ENCODE data around the gene GH2.
"Not testable (repeated sequence)": the region's sequence is repeated elsewhere in the genome, so short reads cannot be mapped to it uniquely, and the experiment has no call there.

The GH2 gene

DNA sequence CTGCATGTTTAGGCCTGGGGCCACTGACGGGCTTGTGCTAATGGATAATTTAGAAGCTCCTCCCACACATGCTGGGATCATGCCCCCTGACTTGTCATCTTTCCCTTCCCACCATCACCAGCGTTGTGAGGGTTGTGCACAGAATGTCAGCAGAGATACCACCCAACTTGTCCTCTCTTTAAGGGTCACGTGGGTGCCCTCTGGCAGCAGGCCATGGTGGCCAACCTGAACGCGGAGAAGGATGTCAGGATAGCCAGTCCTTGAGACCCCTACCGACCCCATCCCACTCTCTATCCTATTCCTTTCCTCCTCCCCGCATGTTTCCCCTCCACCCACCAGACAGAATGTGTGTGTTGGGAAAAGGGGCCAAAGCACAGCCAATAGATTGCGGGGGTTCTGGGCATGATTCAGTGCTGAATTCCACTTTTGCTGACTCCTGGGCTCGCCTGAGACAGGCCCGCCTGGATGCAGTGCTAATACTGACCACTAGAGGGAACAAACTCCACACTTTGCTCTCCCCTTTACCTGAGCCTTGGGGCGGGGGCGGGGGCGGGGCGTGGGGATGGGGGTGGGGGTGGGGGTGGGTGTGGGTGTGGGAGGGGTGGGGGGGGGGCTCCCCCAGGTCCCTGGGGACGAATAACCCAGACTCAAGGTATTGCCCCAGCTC is at the start of gene GH2:
TSS of gene GH2 (minus strand) at position 10 of the 667 bp plus-strand sequence. CDS start 143 bp downstream, outside the sequence.
- DNase-seq, result peak; percentile 49

DNA sequence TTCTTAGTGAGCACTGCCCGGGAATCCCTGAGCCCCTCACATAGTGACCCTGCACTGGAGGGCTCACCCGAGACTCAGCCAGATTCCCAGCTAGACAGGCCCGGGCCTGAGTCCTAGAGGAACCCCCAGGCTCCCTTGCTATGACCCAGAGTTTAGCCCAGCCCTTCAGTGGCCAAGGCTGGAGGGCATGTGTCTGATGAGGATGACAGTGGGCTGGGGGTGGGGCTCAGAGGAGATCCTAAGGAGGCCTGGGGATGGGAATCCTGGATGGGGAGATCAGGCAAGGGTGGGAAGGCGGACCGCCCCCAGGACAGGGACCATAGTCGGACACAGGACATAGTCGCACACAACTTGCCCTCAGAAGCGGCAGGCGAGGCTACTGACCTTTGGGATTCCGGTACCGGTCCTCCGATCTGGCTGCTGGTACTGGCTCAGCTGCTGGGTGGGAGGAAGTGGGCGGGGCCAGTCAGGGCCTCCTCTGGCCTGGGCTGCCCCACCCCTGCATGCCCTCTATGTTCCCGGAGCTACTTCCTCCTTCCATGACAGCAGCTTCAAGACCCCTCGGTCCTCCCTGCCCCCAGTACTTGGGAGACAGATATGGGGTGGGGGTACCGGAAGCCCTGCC is 49.3 kb upstream of the GH2 start:
- DNase-seq, result peak; percentile 55

DNA sequence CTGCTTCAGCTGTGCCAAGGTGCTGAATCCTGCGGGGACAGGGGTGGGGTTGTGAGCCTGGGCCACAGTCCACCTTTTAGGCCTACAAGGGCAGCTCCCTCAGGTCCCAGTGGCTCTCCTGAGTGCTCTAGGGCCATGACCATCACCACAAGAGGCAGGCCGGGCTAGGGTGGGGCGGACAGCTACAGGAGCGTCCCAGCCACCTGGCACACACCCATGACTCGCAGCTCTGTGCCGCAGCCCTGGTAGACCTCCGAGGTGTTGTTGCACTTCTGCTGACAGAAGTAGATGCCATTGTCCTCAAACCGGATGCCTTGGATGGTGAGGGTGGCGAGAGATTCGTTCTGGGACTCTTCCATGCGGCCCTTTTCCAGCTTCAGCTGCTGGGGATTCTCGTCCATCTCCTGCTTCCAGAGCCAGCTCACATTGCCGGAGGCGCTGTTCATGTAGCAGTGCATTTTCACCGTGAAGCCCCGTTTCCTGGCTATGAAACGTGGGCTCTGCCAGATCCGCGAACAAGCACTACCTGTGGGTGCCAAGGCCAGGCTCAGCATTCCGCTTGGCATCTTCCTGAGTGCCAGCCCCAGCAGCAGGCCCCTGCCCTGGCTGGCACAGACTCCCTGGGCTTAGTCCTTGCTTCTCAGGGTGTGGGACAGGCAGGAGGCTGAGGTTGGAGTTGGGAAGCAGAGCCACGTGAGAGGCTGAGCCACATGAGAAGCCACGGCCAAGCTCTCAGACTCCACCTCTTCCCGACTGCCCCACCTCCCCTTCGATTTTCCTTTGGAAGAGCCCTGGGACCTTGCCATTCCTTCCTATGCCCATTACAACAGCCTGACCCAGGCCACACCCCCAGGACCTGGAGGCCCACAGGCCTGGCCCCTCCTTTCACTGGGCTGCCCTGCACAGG is 48.4 kb upstream of the GH2 start:
- no peak for DNase-seq

DNA sequence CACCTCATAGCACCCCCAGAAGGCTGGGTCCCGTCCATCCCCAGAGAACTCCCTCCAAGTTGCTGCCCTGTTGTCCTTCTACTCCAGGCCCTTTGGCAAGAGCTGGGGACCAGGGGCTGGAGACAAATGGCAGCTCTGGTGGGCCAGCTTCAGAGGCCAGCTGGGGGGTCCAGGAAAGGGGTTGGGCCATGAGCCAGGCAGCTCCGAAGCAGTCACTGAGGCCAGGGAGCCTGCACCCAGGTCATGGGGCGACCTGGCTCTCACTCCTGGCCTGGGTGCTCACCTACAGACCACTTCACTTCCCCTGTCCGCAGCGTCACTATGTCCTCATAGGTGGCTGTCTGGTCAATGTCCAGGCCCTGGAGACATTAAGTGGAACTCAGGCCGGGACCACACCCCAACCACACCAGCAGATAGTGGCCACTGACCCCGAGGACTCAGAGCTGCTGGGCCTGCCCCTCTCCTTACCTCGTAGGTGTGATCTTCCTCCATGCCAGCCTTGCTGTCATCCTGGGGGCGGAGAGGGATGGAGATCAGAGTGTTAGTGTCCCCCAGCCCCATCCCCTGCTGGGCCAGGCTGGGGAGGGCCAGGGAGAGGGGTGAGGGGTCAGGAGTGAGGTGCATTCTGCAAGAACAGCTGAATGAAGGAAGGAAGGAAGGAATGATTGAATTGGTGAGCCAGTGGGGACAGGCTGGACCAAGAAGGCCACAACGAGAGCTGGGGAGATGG is 47.4 kb upstream of the GH2 start:
- DNase-seq, result no peak

DNA sequence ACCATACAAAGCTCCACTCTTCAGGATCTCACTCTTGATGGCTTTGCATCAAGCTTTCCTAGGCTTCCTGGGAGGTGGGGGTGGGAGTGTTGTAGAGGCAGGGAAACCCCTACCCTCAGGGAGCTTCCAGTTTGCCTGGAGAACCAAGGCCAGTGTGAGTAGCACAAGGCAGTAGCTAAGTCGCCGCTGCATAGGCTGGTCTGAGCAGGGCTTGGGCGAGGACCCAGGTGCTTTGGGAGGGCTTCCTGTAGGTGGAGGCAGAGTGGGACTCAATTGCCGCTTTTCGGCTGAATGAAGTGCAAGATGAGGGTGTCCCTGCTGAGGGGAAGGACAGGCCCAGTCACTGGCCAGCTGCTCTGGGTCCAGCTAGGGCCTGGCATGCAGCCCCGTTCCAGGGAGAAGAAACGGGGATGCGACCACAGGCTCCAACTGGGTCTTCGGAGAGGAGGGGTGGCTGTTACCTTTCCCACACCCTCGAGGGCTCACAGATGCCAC is 46.5 kb upstream of the GH2 start:
- no peak for DNase-seq

DNA sequence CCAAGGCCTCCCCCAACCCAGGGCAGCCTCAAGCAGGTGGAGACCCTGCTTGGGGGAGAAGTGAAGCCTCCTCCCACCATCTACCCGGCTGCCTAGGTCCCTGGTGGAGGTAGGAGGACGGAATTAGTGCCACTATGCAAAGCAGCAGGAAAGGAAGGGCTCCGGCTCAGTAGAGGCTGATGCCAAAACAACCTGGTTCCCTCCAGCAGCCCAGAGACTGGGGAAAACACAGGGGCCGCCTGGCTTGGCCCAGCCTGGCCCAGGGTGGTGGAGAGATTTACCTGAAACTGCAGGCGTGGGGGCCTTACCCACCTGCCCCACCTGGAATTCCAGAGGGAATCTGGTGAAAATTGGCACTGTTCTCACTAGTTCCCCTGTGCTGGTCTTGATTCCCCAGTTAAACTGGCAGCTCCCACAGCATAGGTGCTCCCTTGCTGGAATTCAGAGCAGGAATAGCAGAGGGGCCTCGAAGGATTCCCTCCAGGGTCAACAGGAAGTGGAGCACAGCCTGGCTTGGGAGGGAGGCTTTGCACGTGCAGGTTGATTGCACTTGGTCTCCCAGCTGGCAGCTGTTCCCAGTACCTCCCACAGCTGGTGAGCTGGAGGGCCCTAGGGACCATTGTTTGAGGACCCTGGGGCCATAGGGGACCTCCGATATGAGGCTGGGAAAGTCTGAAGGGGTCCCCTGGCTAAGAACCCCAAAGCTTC is 45.9 kb upstream of the GH2 start:
- DNase-seq, result no peak

DNA sequence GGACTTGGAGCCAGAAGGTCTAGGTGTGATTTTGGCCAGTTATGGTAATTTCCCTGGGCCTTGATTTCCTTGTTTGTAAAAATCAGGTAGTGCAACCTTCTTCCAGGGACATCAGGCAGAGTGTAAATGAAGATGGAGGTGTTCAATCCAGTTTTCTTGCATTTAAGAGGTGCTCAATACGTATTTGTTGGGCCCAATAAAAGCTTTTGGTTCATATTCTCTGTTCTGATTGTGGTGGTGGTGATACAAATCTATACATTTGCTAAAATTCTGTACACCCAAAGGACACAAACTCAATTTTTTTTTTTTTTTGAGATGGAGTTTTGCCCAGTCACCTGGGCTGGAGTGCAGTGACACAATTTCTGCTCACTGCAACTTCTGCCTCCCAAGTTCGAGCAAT is 44.4 kb upstream of the GH2 start:
- DNase-seq, result no peak

DNA sequence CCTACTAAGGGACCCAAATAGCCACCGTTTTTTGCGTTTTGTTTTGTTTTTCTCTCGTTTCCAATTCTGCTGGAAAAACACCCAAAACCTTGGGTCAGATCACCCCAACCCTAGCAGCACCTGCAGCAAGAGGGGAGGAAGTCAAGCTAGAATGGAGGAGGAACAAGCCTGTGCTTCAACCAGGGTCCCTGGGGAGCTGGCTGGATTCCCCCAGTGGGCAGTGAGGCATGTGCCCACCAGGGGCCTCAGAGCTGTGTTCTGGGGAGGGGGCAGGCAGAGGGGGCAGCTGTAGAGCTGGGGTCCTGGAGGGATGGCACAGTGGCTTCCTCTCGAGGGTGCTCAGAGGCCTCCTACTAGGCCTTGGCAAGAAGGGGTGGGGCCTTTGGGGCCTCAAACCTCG is 43.9 kb upstream of the GH2 start:
- no peak for DNase-seq

DNA sequence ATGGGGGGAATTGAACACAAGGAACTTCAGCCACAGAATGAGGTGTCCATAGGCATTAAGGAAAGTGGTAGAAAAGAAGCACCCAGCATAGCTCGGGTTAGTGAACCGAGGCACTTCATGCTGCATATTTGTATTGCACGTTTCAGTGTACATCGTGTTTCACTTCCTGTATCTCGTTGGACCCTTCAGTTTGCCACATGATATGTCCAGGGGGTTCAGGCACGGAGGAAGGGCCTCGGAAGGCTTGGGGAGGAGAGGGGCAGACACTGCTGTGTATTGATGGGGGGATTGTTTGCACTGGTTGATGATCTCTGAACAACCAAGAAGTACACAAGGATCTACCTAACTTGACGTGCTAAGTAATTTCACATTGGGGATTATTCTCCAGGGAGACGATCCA is 40.7 kb upstream of the GH2 start:
- DNase-seq, result not testable (repeated sequence)

DNA sequence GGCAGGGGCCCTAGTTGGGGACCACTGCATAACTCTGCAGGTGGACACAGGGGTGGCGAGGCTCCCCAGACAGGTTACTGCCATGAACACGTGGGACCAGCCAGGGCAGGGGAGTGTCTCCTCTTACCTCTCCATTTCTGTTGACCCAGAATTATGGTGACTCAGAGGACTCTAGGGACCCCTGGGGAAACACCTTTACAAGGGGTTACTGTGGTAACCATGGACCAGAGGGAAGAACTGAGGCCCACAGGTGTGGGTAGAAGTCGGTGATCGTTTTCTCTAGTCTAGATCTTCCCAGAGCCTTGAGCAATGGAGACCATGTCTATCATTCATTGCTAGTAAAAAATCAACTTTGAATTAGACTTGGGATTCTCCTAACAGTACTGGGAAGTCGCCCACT is 39.0 kb upstream of the GH2 start:
- DNase-seq, result not testable (repeated sequence)

DNA sequence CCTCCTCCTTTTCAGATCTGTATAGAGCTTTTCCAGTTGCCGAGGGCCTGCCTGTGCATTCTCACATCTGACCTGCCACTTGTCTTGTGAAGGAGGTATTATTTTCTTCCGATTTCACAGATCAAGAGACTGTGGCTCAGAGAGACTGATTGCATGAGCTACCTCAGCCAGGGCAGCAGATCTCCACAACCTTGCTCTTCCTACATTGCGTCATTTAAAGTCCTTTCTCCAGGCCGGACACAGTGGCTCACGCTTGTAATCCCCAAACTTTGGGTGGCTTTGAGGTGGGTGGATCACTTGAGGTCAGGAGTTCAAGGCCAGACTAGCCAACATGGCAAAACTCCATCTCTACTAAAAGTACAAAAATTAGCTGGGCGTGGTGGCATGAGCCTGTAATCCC is 38.3 kb upstream of the GH2 start:
- not testable (repeated sequence) for DNase-seq

DNA sequence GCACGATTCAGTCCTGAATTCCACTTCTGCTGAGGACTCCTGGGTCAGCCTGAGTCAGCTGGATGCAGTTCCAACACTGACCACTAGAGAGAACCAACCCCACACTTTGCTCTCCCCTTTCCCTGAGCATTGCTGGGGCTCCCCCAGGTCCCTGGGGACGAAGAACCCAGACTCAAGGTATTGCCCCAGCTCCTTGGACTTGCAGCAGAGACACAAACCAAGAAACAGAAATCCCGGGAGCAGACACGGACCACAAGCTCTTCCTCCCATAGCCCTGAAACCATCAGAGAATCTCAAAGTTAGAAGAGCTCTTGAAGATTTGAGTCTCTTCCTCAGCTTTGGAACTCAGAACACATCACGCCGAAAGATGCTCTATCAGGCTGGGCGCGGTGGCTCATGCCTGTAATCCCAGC is 37.6 kb upstream of the GH2 start:
- DNase-seq, result peak; percentile 62

DNA sequence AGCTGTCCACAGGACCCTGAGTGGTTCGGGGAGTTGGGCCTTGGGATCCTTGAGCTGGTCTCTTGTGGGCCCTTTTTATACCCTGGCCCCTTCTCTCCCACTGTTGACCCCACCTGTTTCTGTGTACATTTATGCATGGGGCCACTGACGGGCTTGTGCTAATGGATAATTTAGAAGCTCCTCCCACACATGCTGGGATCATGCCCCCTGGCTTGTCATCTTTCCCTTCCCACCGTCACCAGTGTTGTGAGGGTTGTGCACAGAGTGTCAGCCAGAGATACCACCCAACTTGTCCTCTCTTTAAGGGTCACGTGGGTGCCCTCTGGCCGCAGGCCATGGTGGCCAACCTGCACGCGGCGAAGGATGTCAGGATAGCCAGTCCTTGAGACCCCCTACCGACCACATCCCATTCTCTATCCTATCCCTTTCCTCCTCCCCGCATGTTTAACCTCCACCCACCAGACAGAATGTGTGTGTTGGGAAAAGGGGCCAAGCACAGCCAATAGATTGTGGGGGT is 37.1 kb upstream of the GH2 start, which contains the start of gene GH1:
TSS of gene GH1 (minus strand) at position 51 of the 517 bp plus-strand sequence. CDS start 63 bp downstream, outside the sequence.
- DNase-seq, result not testable (repeated sequence)

DNA sequence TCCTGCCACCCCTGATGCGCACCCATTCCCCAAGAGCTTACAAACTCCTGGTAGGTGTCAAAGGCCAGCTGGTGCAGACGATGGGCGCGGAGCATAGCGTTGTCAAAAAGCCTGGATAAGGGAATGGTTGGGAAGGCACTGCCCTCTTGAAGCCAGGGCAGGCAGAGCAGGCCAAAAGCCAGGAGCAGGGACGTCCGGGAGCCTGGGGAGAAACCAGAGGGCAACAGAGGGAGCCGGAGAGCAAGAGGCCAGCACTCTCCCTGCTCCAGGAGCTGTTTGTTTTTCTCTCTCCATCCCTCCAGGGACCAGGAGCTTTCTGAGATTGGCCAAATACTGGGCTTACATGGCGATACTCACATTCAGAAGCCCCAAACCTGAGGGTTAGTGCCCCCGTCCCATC is 36.6 kb upstream of the GH2 start:
- no peak for DNase-seq

DNA sequence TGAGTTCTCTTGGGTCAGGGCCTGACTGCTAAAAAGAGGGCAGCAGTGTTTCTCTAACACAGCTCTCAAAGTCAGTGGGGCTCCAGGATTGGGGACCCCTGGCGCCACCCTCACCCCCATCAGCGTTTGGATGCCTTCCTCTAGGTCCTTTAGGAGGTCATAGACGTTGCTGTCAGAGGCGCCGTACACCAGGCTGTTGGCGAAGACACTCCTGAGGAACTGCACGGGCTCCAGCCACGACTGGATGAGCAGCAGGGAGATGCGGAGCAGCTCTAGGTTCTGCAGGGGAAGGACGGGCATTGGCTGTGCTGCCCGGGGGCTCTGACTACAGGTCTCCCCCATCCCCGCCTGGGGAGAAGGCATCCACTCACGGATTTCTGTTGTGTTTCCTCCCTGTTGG is 35.9 kb upstream of the GH2 start:
- no peak for DNase-seq

DNA sequence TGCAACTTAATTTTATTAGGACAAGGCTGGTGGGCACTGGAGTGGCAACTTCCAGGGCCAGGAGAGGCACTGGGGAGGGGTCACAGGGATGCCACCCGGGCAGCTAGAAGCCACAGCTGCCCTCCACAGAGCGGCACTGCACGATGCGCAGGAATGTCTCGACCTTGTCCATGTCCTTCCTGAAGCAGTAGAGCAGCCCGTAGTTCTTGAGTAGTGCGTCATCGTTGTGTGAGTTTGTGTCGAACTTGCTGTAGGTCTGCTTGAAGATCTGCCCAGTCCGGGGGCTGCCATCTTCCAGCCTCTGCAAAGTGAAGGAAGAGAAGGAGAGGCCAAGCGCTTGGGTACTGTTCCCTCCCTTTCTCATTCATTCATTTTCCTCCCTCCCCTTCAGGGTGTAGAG is 35.5 kb upstream of the GH2 start:
- DNase-seq, result not testable (repeated sequence)

DNA sequence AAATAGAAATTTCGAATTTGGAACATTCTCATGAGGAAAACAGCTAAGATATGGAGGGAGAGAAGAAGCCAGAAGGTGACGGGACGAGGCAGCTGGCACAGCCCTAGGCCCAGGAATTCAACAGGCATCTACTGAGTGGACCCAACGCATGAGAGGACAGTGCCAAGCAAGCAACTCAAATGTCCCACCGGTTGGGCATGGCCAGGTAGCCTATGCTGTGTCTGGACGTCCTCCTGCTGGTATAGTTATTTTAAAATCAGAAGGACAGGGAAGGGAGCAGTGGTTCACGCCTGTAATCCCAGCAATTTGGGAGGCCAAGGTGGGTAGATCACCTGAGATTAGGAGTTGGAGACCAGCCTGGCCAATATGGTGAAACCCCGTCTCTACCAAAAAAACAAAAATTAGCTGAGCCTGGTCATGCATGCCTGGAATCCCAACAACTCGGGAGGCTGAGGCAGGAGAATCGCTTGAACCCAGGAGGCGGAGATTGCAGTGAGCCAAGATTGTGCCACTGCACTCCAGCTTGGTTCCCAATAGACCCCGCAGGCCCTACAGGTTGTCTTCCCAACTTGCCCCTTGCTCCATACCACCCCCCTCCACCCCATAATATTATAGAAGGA is 34.9 kb upstream of the GH2 start:
- no peak for DNase-seq

DNA sequence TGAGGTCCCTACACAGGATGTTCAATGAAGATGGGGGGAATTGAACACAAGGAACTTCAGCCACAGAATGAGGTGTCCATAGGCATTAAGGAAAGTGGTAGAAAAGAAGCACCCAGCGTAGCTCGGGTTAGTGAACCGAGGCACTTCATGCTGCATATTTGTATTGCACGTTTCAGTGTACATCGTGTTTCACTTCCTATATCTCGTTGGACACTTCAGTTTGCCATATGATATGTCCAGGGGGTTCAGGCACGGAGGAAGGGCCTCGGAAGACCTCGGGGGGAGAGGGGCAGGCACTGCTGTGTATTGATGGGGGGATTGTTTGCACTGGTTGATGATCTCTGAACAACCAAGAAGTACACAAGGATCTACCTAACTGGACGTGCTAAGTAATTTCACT is 34.0 kb upstream of the GH2 start:
- DNase-seq, result not testable (repeated sequence)

DNA sequence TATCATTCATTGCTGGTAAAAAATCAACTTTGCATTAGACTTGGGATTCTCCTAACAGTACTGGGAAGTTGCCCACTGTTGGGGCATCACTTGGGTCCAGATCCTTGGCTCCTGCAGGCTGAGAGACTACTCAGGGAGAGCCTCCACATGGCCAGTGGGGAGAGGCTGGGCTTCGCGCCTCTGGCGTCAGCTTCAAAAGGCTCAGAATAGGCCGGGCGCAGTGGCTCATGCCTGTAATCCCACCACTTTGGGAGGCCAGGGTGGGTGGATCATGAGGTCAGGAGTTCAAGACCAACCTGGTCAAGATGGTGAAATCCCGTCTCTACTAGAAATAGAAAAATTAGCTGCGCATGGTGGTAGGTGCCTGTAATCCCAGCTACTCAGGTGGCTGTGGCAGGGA is 32.7 kb upstream of the GH2 start:
- no peak for DNase-seq

DNA sequence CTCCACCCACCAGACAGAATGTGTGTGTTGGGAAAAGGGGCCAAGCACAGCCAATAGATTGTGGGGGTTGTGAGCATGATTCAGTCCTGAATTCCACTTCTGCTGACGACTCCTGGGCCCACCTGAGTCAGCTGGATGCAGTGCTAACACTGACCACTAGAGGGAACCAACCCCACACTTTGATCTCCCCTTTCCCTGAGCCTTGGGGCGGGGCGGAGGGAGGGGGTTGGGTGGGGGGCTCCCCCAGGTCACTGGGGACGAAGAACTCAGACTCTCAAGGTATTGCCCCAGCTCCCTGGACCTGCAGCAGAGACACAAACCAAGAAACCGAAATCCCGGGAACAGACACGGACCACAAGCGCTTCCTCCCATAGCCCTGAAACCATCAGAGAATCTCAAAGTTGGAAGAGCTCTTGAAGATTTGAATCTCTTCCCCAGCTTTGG is 29.9 kb upstream of the GH2 start:
- DNase-seq, result peak; percentile 61

DNA sequence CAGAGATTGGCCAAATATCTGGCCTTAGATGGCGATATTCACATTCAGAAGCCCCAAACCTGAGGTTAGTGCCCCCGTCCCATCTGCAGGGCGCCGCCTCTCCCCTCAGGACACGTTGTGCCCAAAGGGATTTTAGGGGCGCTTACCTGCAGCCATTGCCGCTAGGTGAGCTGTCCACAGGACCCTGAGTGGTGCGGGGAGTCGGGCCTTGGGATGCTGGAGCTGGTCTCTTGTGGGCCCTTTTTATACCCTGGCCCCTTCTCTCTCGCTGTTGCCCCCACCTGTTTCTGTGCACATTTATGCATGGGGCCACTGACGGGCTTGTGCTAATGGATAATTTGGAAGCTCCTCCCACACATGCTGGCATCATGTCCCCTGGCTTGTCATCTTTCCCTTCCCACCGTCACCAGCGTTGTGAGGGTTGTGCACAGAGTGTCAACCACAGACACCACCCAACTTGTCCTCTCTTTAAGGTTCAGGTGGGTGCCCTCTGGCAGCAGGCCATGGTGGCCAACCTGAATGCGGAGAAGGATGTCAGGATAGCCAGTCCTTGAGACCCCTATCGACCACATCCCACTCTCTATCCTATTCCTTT is 29.4 kb upstream of the GH2 start, which contains the start of gene CSHL1:
TSS of gene CSHL1 (minus strand) at position 218 of the 595 bp plus-strand sequence. CDS start at position 156, 62 bp downstream.
- no peak for DNase-seq
